Measurements from ENCODE around the gene CCL15.

CCL15 gene

GRCh38 chr17:35988164-35988563 is 13.2 kb downstream of the CCL15 start:
- Histone ChIP-seq H3K9me3 (replicated peaks; ENCODE audit: low read length) (no peaks in the 10 kb centered on the region), H3K27me3 (ENCODE audit: control insufficient read depth, insufficient read depth, low read length) (peaks cover 3% of the 10 kb centered on the region), H3K36me3 (ENCODE audit: insufficient read depth, low read length) (no peaks in the 10 kb centered on the region), H3K4me2 (ENCODE audit: low read length) (no peak overlapping the region), H3K4me1 (ENCODE audit: control insufficient read depth, insufficient read depth, low read length) (no peaks in the 10 kb centered on the region), H3K9ac (ENCODE audit: low read depth, low read length) (no peak overlapping the region), H3K4me3 (ENCODE audit: low read length) (no peak overlapping the region)

- Histone ChIP-seq H3K27me3 (ENCODE audit: control insufficient read depth, insufficient read depth, low read length) (peaks cover 7% of the 10 kb centered on the region), H3K36me3 (ENCODE audit: insufficient read depth, low read length) (no peaks in the 10 kb centered on the region), H3K4me1 (ENCODE audit: control insufficient read depth, insufficient read depth, low read length) (no peaks in the 10 kb centered on the region), H3K4me3 (ENCODE audit: low read length) (no peak within 1 kb of the TSS), H3K4me2 (ENCODE audit: low read length) (no peak within 1 kb of the TSS), H3K9ac (ENCODE audit: low read depth, low read length) (no peak within 1 kb of the TSS), H3K9me3 (replicated peaks; ENCODE audit: low read length) (no peaks in the 10 kb centered on the region)
Measured at GRCh38 chr17:35986643-35987042, 14.7 kb downstream of the CCL15 start, which contains the start of gene CCL14. CCL14 (minus strand) TSS chr17:35986729; CDS start chr17:35986649, 80 bp downstream.

- H3K4me1 ChIP-seq (ENCODE audit: control insufficient read depth, insufficient read depth, low read length), result no peaks in the 10 kb centered on the region
- peaks cover 10% of the 10 kb centered on the region for H3K27me3 ChIP-seq (ENCODE audit: control insufficient read depth, insufficient read depth, low read length)
- no peak overlapping the region for H3K9ac ChIP-seq (ENCODE audit: low read depth, low read length)
Measured at GRCh38 chr17:35984140-35984539, 17.2 kb downstream of the CCL15 start.

DNA sequence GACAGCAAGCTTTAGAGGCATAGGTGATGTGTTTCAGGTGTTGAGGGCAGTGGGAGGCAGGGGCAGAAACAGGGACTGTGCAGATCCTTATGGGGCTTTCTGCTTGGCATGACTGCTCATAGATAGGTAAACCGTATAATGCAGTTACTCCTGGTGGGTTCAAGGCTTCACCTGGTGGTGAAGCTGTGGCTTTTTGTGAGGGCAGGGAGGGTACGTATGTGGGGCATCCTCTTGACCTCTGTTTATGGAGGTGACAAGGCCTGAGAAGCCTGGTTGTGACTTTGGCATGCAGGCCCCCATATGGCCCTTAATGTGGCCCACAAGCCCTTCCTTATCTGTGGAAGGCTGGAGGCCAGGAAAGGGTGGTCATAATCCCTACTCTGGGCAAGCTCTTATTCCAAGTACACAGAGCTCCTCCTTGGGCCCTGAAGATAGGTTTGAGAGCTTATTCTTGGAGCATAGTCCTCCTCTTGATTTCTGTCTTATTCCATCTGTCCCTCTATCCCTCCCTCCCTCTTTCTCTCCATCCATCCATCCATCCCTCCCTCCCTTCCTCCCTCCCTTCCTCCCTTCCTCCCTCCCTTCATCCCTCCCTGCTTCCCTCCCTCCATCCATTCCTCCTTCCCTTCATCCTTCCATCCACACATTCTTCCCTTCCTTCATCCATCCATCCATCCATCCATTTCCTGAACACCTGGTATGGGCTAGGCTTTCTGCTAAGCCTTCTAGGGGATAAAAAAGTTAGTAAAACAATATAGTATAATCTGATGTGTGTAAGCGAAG is 18.8 kb downstream of the CCL15 start:
- Histone ChIP-seq H3K9me3 (replicated peaks; ENCODE audit: low read length) (no peaks in the 10 kb centered on the region), H3K4me2 (ENCODE audit: low read length) (no peak overlapping the region), H3K27me3 (ENCODE audit: control insufficient read depth, insufficient read depth, low read length) (peaks cover 9% of the 10 kb centered on the region), H3K36me3 (ENCODE audit: insufficient read depth, low read length) (no peaks in the 10 kb centered on the region), H3K9ac (ENCODE audit: low read depth, low read length) (no peak overlapping the region), H3K4me3 (ENCODE audit: low read length) (no peak overlapping the region), H3K4me1 (ENCODE audit: control insufficient read depth, insufficient read depth, low read length) (no peaks in the 10 kb centered on the region)

More at GRCh38 chr17:35984140-35984539, 17.2 kb downstream of the CCL15 start:
- Histone ChIP-seq H3K4me2 (ENCODE audit: low read length) (no peak overlapping the region), H3K4me3 (ENCODE audit: low read length) (no peak overlapping the region), H3K36me3 (ENCODE audit: insufficient read depth, low read length) (no peaks in the 10 kb centered on the region), H3K9me3 (replicated peaks; ENCODE audit: low read length) (no peaks in the 10 kb centered on the region)

DNA sequence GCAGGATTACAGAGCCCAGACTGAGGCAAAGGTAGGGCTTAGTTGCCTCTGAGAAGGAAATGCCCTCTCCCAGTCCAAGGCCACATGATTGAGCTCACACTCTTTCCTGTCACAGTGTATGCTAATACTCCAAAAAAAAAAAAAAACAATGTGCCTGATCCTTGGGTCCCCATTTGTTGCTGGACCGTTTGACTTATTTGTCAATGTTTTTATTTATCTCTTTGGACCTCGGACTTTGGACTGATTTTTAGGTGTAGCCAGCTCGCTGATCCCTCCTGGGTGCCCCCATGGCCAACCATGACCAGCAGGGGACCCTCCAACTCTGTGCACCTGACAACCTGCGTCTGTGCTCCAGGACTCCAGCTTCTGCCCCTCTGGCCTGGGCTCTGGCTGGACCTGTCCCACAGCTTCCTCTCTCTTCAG is 19.4 kb downstream of the CCL15 start:
- Histone ChIP-seq H3K4me1 (ENCODE audit: control insufficient read depth, insufficient read depth, low read length) (no peaks in the 10 kb centered on the region), H3K9me3 (replicated peaks; ENCODE audit: low read length) (no peaks in the 10 kb centered on the region), H3K9ac (ENCODE audit: low read depth, low read length) (no peak overlapping the region), H3K36me3 (ENCODE audit: insufficient read depth, low read length) (no peaks in the 10 kb centered on the region), H3K4me2 (ENCODE audit: low read length) (no peak overlapping the region), H3K27me3 (ENCODE audit: control insufficient read depth, insufficient read depth, low read length) (peaks cover 13% of the 10 kb centered on the region), H3K4me3 (ENCODE audit: low read length) (no peak overlapping the region)

DNA sequence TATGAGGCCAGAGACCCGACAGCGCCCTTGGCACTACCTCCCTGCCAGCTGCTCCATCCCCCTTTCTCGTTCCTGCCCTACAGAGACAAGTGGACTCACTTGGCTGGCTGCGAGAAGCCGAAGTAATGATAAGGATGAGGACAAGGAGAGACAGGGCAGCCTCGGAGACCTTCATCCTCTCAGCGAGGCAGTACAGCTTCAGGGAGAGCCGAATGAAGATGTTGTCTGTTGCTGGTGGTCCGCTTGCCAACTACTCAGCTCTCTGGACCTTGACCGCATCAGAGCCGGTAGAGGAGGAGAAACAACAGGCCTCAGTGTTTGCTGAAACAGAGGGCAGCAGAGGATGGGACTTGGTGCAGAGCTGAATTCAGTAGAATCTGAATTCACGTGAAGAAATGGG is 20.1 kb downstream of the CCL15 start, which contains the start of gene CCL16:
CCL16 (minus strand) TSS at position 252 of the 400 bp plus-strand sequence; CDS start at position 175, 77 bp downstream.
- no peak within 1 kb of the TSS for H3K4me2 ChIP-seq (ENCODE audit: low read length)
- no peaks in the 10 kb centered on the region for H3K9me3 ChIP-seq (replicated peaks; ENCODE audit: low read length)
- H3K4me3 ChIP-seq (ENCODE audit: low read length), result no peak within 1 kb of the TSS
- H3K9ac ChIP-seq (ENCODE audit: low read depth, low read length), result no peak within 1 kb of the TSS
- no peaks in the 10 kb centered on the region for H3K36me3 ChIP-seq (ENCODE audit: insufficient read depth, low read length)
- H3K4me1 ChIP-seq (ENCODE audit: control insufficient read depth, insufficient read depth, low read length), result no peaks in the 10 kb centered on the region
- peaks cover 13% of the 10 kb centered on the region for H3K27me3 ChIP-seq (ENCODE audit: control insufficient read depth, insufficient read depth, low read length)

DNA sequence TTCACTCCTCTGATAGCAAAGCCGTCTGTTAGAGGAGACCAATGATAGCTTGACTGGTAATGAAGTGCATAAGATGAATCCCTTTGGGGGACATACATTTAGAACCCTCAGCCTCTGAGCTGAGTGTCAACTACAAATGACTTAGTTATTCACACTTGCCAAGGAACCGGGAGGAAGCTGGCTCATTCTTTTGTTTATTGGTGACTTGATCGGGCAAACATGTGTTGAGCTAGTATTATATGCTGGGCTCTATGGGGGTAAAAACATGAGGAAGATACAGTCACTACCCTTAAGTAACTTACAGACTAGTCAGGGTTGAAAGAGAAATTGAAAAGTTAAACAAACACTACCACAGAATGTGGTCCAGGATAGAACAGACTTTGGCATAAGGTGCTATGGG is 23.0 kb downstream of the CCL15 start:
- Histone ChIP-seq H3K4me1 (ENCODE audit: control insufficient read depth, insufficient read depth, low read length) (peaks cover 8% of the 10 kb centered on the region), H3K4me2 (ENCODE audit: low read length) (no peak overlapping the region), H3K27me3 (ENCODE audit: control insufficient read depth, insufficient read depth, low read length) (peaks cover 13% of the 10 kb centered on the region), H3K9ac (ENCODE audit: low read depth, low read length) (no peak overlapping the region), H3K36me3 (ENCODE audit: insufficient read depth, low read length) (no peaks in the 10 kb centered on the region), H3K9me3 (replicated peaks; ENCODE audit: low read length) (no peaks in the 10 kb centered on the region), H3K4me3 (ENCODE audit: low read length) (no peak overlapping the region)

GRCh38 chr17:35977509-35977908 is 23.8 kb downstream of the CCL15 start:
- Histone ChIP-seq H3K36me3 (ENCODE audit: insufficient read depth, low read length) (no peaks in the 10 kb centered on the region), H3K9me3 (replicated peaks; ENCODE audit: low read length) (no peaks in the 10 kb centered on the region), H3K4me1 (ENCODE audit: control insufficient read depth, insufficient read depth, low read length) (peaks cover 14% of the 10 kb centered on the region), H3K4me2 (ENCODE audit: low read length) (no peak overlapping the region), H3K9ac (ENCODE audit: low read depth, low read length) (no peak overlapping the region), H3K4me3 (ENCODE audit: low read length) (no peak overlapping the region), H3K27me3 (ENCODE audit: control insufficient read depth, insufficient read depth, low read length) (peaks cover 12% of the 10 kb centered on the region)

GRCh38 chr17:35973333-35974260 is 27.8 kb downstream of the CCL15 start:
- Histone ChIP-seq H3K4me1 (ENCODE audit: control insufficient read depth, insufficient read depth, low read length) (peaks cover 14% of the 10 kb centered on the region), H3K9me3 (replicated peaks; ENCODE audit: low read length) (no peaks in the 10 kb centered on the region), H3K9ac (ENCODE audit: low read depth, low read length) (no peak overlapping the region), H3K4me3 (ENCODE audit: low read length) (no peak overlapping the region), H3K36me3 (ENCODE audit: insufficient read depth, low read length) (no peaks in the 10 kb centered on the region), H3K4me2 (ENCODE audit: low read length) (peak overlapping the region; percentile 30), H3K27me3 (ENCODE audit: control insufficient read depth, insufficient read depth, low read length) (peaks cover 12% of the 10 kb centered on the region)

- Histone ChIP-seq H3K36me3 (ENCODE audit: insufficient read depth, low read length) (no peaks in the 10 kb centered on the region), H3K9me3 (replicated peaks; ENCODE audit: low read length) (no peaks in the 10 kb centered on the region), H3K27me3 (ENCODE audit: control insufficient read depth, insufficient read depth, low read length) (peaks cover 12% of the 10 kb centered on the region), H3K4me1 (ENCODE audit: control insufficient read depth, insufficient read depth, low read length) (peaks cover 14% of the 10 kb centered on the region), H3K4me3 (ENCODE audit: low read length) (no peak overlapping the region), H3K9ac (ENCODE audit: low read depth, low read length) (no peak overlapping the region), H3K4me2 (ENCODE audit: low read length) (no peak overlapping the region)
Measured at GRCh38 chr17:35972945-35973332, 28.4 kb downstream of the CCL15 start.

DNA sequence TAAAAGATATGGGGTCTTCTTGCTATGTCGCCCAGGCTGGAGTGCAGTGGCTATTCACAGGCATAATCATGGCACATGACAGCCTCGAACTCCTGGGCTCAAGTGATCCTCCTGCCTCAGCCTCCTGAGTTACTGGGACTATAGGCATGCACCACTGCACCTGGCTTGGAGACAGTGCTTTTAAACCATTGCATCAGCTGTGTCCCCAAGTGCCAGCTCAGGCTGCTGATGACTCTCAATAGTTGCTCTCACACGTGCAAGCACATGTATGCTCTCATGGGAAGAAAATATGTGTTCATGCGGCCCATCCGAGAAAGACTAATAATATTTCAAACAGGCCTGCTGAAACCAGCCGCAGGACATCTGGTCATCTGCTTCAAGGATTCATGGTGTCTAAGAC is 28.8 kb downstream of the CCL15 start:
- peaks cover 9% of the 10 kb centered on the region for H3K27me3 ChIP-seq (ENCODE audit: control insufficient read depth, insufficient read depth, low read length)

More for the DNA sequence above, 28.8 kb downstream of the CCL15 start:
- peaks cover 14% of the 10 kb centered on the region for H3K4me1 ChIP-seq (ENCODE audit: control insufficient read depth, insufficient read depth, low read length)
- H3K4me2 ChIP-seq (ENCODE audit: low read length), result no peak overlapping the region
- H3K4me3 ChIP-seq (ENCODE audit: low read length), result no peak overlapping the region
- H3K36me3 ChIP-seq (ENCODE audit: insufficient read depth, low read length), result no peaks in the 10 kb centered on the region
- H3K9me3 ChIP-seq (replicated peaks; ENCODE audit: low read length), result no peaks in the 10 kb centered on the region
- no peak overlapping the region for H3K9ac ChIP-seq (ENCODE audit: low read depth, low read length)

Measured in skeletal muscle satellite cell (primary cell).